ENCODE results near the gene CCDC28B.
A peak's percentile ranks its signal among the peaks of the same experiment; 100 is the strongest.

CCDC28B gene

GRCh38 chr1:32246888-32247273, 46.5 kb downstream of the CCDC28B start, which contains the start of gene FAM167B:
Gene FAM167B, plus strand, starts transcription at chr1:32247222. Its CDS starts 200 bp downstream, at chr1:32247422.
- H3K4me3 ChIP-seq (ENCODE audit: low read depth, low read length): no peak within 1 kb of the TSS
- TF ChIP-seq, protein P1, sequence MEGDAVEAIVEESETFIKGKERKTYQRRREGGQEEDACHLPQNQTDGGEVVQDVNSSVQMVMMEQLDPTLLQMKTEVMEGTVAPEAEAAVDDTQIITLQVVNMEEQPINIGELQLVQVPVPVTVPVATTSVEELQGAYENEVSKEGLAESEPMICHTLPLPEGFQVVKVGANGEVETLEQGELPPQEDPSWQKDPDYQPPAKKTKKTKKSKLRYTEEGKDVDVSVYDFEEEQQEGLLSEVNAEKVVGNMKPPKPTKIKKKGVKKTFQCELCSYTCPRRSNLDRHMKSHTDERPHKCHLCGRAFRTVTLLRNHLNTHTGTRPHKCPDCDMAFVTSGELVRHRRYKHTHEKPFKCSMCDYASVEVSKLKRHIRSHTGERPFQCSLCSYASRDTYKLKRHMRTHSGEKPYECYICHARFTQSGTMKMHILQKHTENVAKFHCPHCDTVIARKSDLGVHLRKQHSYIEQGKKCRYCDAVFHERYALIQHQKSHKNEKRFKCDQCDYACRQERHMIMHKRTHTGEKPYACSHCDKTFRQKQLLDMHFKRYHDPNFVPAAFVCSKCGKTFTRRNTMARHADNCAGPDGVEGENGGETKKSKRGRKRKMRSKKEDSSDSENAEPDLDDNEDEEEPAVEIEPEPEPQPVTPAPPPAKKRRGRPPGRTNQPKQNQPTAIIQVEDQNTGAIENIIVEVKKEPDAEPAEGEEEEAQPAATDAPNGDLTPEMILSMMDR (IDR thresholded peaks at IDR 0.05; ENCODE audit: borderline replicate concordance, insufficient read depth, low read depth, low read length): no peak

- TF ChIP-seq, protein P1 (IDR thresholded peaks at IDR 0.05; ENCODE audit: borderline replicate concordance, insufficient read depth, low read depth, low read length): no peak
- H3K4me3 ChIP-seq (ENCODE audit: low read depth, low read length): no peak overlapping the region
These were observed 47.1 kb downstream of the CCDC28B start for GRCh38 chr1:32247452-32247851.

DNA sequence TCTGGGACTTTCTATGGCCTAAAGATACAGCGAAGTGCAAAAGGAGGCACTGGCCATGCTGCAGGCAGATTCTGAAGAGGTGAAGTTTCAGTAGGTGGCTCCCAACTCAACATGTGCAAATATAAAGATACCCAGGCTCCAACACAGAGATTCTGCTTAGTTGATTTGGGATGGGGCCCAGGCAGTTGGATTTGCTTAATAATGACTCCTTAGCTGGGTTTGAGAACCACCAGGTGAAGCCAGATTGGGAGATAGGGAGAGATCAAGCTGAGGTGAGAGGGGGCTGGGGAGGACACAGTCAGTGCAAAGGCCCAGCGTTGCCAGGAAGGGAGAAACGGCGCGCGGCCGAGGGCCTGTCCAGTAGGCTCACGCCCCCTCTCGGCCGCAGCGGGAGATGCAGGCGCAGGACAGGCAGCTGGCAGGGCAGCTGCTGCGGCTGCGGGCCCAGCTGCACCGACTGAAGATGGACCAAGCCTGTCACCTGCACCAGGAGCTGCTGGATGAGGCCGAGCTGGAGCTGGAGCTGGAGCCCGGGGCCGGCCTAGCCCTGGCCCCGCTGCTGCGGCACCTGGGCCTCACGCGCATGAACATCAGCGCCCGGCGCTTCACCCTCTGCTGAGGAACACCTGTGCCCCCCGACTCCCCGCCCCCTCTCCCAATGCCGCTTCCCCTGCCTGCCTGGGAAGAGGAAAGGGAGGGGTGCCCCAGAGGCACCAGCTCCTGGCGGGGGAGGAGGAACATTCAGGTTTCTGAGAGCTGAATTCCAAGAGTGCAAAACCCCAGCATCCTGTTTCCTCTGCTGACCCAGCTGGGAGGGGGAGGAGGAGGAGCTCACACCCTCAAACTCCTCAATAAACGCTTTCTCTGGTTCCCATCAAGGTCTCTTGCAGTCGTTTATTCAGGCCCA, 47.8 kb downstream of the CCDC28B start:
- TF ChIP-seq, protein P1 (IDR thresholded peaks at IDR 0.05; ENCODE audit: borderline replicate concordance, insufficient read depth, low read depth, low read length): peak; percentile 98
- H3K4me3 ChIP-seq (ENCODE audit: low read depth, low read length): peak overlapping the region; percentile 21

- H3K4me3 ChIP-seq (ENCODE audit: low read depth, low read length): peak overlapping the region; percentile 3
- TF ChIP-seq, protein P1 (IDR thresholded peaks at IDR 0.05; ENCODE audit: borderline replicate concordance, insufficient read depth, low read depth, low read length): no peak
These were observed 49.6 kb downstream of the CCDC28B start for GRCh38 chr1:32249831-32250525.

DNA sequence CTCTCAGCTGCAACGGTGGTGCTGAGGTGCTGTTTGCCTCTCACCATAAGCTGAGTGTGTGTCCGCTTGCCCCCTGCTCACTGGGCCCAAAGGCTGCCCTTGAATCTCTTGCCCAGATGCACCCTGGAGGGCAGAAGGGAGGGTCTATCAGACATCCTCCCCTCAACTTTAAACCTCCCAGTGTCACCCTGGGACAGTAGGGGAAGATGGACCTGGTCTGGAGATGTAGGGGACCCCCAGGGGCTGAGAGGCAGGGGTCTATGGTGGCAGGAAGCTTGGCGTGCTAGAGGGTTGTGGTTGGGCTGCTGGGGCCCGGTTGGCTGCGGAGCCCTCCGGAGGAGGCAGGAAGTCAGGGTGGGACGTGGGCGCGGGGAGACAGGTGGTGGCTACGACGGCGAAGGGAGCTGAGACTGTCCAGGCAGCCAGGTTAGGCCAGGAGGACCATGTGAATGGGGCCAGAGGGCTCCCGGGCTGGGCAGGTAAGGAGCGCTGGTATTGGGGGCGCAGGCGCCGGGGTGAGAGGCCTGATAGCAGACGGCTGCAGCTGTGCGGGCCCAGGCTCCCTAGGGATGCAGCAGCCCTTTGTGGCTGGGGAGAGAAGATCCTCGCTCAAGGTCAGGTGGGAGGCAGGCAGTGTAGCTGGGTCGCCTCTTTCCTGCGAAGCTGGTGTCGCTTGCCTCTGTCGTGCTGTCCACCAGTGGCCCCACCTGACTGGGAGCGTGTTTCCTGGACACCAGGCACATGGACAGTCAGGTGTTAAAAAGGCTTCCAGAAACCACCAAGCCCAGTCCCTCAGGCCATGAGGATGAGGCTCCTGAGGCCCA, 50.7 kb downstream of the CCDC28B start, which contains the start of gene LCK:
TSS of gene LCK (plus strand) at position 373 of the 824 bp plus-strand sequence. CDS start 23,065 bp downstream, outside the sequence.
- H3K4me3 ChIP-seq (ENCODE audit: low read depth, low read length): peak within 1 kb of the TSS; percentile 56
- TF ChIP-seq, protein P1 (IDR thresholded peaks at IDR 0.05; ENCODE audit: borderline replicate concordance, insufficient read depth, low read depth, low read length): no peak
